Measurements from ENCODE around the gene KLHDC10.

- no peak for TF ChIP-seq CEBPB (IDR thresholded peaks at IDR 0.05)
- no peak for TF ChIP-seq EP300 (IDR thresholded peaks at IDR 0.05)
- TF ChIP-seq CTCF (IDR thresholded peaks at IDR 0.05): no peak
- no peak for TF ChIP-seq KDM5A (IDR thresholded peaks at IDR 0.05)
- no peak for TF ChIP-seq ESRRA (IDR thresholded peaks at IDR 0.05; ENCODE audit: borderline replicate concordance, low read length)
- no peak for TF ChIP-seq NFE2L2 (conservative IDR thresholded peaks at IDR 0.05; ENCODE audit: low read length)
- TF ChIP-seq POLR2A (IDR thresholded peaks at IDR 0.05; ENCODE audit: low read length): no peak
- no peak for TF ChIP-seq REST (IDR thresholded peaks at IDR 0.05)
- no peak for TF ChIP-seq KDM1A (IDR thresholded peaks at IDR 0.05; ENCODE audit: low read depth)
- no peak for TF ChIP-seq TP53 (CRISPR knock-in tag; IDR thresholded peaks at IDR 0.05)
Observed at GRCh38 chr7:130118294-130118693, 48.0 kb downstream of the KLHDC10 start.

All from A549 (cell line).